Right ventricle myocardium inferior (tissue), 1 donor: ENCODE measurements around the gene IKZF1. TPM values are rescaled to one million over a fixed set of nuclear protein-coding genes. Genes with fewer than 3 reads are reported as not detected.

Source experiments
- ATAC-seq: fragments of 200-7000 bp; cut with Tn5 transposase; one replicate; pipeline ENCODE4 v1.9.1; 2020; ENCODE audit warnings: mild to moderate bottlenecking, moderate library complexity
- DNase-seq: peaks from one replicate; pipeline ENCODE4 v3.0.0; 2021; ENCODE audit errors: missing footprints
- intact Hi-C: fragments of 100-400 bp; cut with DNase I; formaldehyde crosslinking; loops from one replicate; pipeline ENCODE4 v1.11.0; 2022
- total RNA-seq: library from RNA; stranded (reverse); fragmentation: NEBNext Ultra II Directional; extraction: Animal tissue kit (Norgen Biotek cat#: 25700); gene quantifications from one replicate; pipeline ENCODE4 v1.2.1, GENCODE V29; 2021
- donor health status: DM: no; HTN: yes; CAD: no; lungs with severe emphysema.

IKZF1 gene
- total RNA-seq, 1 donor from 2014 or later = 3.5 TPM

GRCh38 chr7:50416527-50417182 is 112.1 kb downstream of the IKZF1 start:
- peak; percentile 72 for ATAC-seq
- no peak for DNase-seq
- intact Hi-C loops = loop anchor here (5.0 kb wide), 3 partner anchors 209 to 324 kb away; partner anchors contain the start of gene ZPBP

DNA sequence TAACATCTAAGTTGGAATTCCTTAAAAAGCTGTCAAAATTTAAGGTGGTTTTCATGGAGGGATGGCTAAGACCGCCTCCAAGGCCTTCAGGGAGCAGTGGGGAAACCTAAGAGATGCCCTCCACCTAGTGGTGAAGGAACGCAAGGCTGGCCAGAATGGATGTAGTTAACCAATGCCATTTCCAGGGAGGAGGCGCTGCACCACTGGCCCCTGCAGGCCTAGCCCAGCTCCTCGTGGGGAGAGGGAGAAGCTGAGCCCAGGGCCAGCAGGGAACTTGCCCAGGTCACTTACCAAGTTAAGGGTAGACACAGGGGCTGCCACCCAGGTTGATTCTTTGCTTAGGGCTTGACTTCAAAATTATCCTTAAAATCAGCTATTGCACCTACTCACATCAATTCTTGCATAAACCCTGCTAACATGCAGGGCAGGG is 113.6 kb downstream of the IKZF1 start:
- intact Hi-C loops = loop anchor here (5.0 kb wide), 3 partner anchors 211 to 326 kb away; partner anchors contain the start of gene ZPBP
- ATAC-seq (peak; percentile 85), DNase-seq (peak; percentile 80)

DNA sequence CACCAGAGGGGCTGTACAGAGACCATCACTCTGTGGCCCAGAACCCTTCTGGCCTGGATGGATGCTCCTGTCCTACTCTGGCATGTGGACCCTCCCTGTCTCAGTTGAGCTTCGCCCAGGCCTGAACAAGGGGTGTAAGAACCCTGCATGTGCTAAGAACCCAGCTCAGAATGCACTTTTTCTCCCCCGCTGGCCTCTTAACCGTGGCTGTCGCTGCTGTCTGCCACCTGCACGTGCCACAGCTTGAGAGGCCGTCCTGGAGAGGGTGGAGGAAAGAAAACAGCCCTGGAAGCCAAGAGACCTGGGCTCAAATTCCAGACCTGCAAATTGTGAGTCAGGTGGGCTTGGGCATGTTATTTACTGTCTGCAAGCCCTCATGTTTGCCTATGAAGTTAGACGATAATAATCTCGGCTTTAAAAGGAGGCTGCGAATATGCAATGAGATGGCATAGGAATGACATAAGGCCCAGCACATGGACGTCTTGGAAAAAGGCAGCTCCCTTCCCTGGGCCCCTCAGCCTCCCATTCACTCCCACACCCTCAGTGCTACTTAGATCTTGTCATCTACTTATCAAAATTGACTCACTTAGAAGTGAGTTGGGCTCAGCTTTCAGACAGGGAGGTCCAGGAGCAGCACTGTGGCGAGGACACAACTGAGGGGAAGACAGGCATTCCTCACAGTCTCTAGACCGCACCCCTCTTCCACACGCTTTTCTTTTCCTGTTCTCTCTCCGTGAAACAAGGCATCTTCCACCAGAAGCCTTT is 114.2 kb downstream of the IKZF1 start:
- intact Hi-C loops = loop anchor here (5.0 kb wide), 3 partner anchors 211 to 326 kb away; partner anchors contain the start of gene ZPBP
- DNase-seq (no peak), ATAC-seq (no peak)

GRCh38 chr7:50421043-50421442 is 116.5 kb downstream of the IKZF1 start:
- DNase-seq (no peak), ATAC-seq (no peak)
- intact Hi-C loops = no loop called here

- intact Hi-C loops = no loop called here
- DNase-seq (no peak), ATAC-seq (no peak)
Observed at GRCh38 chr7:50422858-50423257, 118.3 kb downstream of the IKZF1 start.

GRCh38 chr7:50423860-50424259 is 119.3 kb downstream of the IKZF1 start:
- intact Hi-C loops = no loop called here
- no peak for ATAC-seq
- DNase-seq = no peak

- ATAC-seq (no peak), DNase-seq (no peak)
- intact Hi-C loops = no loop called here
Observed at GRCh38 chr7:50425318-50425717, 120.8 kb downstream of the IKZF1 start.

DNA sequence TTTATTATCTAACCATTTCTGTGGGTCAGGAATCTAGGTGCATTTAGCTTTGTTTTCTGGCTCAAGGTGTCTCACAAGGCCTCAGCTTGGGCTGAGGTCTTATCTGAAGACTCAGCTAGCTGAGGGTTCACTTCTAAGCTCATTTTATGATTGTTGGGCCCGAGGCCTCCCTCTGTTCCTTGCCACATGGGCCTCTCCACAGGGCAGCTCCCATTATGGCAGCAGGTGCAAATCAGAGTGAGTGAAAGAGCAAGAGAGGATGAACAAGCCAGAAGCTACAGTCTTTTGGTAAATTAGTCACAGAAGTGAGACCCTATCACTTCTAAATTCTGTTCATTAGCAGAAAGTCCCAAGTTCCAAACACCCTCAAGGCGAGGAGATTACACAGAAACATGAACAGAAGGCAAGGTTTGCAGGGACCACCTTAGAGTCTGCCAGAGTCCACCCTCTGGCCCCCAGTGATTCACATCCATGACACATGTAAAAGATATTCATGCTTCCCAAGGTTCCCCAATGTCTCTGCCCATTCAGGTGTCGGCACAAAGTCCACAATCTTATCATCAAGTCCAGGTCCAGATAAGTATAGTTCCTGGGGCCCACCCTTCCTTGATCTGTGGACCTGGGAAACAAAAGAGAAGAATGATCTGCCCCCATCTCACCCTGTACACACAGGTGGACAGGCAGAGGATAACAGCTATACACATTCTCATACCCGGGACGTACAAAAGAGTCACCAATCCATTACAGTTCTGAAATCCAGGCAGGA is 121.9 kb downstream of the IKZF1 start:
- intact Hi-C loops = no loop called here
- no peak for ATAC-seq
- DNase-seq = no peak

DNA sequence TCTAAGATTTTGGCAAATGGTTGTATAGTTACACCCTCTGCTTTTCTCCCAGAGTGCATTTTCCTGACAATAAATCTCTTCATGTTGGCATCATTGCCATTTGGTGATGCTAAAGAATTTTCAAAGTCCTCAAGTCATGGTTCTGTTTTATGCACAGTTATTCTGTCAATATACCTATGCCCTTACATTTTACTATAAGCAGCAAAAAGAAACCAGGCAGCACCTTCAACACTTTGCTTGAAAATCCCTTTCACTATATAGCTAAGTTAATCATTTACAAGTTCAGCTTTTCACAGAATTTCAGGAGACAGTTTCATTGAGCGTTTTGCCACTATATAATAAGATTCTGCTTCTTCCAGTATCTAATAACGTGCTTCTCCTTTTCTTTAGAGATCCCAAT is 123.0 kb downstream of the IKZF1 start:
- DNase-seq (no peak), ATAC-seq (no peak)
- intact Hi-C loops = no loop called here

GRCh38 chr7:50428911-50429310 is 124.4 kb downstream of the IKZF1 start:
- ATAC-seq (no peak), DNase-seq (no peak)
- intact Hi-C loops = no loop called here

GRCh38 chr7:50431316-50431715 is 126.8 kb downstream of the IKZF1 start:
- intact Hi-C loops = no loop called here
- ATAC-seq (no peak), DNase-seq (no peak)

- no peak for ATAC-seq
- intact Hi-C loops = no loop called here
- no peak for DNase-seq
Observed at GRCh38 chr7:50431722-50432305, 127.3 kb downstream of the IKZF1 start.

DNA sequence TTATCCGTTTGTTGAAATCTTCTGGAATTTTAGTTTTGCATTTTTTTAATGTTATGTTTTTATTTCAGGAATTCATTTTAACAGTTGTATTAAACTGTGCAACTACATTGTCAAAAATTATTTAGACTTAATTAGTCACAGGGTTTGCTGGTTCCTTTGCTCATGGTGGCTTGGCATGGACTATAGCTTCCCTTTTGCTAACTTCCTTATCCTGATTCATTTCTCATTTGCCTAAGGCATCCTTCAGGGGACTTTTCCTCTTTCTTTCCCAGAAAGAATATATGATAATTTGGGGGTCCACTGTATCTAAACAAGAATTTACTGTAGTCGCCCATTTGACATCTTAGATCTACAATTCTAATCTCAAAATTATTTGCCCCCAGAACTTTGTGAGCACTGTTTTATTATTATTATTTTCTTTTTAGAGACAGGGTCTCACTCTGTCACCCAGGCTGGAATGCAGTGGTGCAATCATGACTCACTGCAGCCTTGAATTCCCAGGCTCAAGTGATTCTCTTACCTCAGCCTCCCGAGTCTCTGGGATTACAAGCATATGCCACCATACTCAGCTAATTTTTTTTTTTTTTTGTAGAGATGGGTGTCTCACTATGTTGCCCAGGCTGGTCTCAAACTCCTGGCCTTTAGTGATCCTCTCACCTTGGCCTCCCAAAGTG is 131.8 kb downstream of the IKZF1 start:
- intact Hi-C loops = no loop called here
- no peak for DNase-seq
- no peak for ATAC-seq

DNA sequence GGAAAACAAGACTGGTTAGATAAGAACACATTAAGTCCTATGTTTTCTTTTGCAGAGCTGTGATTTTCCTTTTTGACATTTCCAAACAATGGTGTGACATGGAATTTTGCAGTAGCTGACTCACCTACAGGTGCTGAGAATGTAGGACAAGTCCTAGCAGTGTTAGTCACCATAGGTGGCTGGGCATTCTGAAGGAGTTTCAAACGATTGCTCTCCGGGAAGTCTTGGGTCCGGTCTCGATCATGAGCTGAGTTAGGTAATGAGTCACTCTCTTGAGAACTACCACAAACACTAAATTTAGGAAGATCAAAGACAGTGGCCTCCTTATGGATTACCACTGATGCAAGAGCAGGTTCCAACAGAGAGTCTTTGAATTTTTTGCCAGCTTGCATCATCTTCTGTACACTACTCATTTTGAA is 142.0 kb downstream of the IKZF1 start:
- ATAC-seq (no peak), DNase-seq (no peak)
- intact Hi-C loops = no loop called here

DNA sequence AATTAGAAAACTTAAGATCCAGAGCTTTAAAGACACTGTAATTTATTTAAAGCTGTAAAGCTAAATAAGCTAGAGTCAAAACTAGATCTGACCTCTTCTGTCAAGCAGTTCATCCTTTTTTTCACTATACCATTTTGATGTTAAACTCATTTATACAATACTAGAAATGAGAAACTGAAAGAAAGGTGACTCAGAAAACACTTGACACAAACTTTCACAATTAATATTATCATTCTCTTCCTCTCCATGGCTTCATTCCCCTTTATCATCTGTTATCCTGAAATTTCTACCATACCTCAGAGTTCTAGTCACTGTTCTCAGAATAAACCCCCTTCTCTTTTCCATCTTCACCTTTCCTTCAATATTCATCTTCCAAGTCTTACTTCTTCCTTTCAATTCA is 144.3 kb downstream of the IKZF1 start:
- intact Hi-C loops = no loop called here
- ATAC-seq = no peak
- no peak for DNase-seq

- DNase-seq = no peak
- intact Hi-C loops = no loop called here
- no peak for ATAC-seq
Observed at GRCh38 chr7:50449501-50449880, 145.0 kb downstream of the IKZF1 start.

DNA sequence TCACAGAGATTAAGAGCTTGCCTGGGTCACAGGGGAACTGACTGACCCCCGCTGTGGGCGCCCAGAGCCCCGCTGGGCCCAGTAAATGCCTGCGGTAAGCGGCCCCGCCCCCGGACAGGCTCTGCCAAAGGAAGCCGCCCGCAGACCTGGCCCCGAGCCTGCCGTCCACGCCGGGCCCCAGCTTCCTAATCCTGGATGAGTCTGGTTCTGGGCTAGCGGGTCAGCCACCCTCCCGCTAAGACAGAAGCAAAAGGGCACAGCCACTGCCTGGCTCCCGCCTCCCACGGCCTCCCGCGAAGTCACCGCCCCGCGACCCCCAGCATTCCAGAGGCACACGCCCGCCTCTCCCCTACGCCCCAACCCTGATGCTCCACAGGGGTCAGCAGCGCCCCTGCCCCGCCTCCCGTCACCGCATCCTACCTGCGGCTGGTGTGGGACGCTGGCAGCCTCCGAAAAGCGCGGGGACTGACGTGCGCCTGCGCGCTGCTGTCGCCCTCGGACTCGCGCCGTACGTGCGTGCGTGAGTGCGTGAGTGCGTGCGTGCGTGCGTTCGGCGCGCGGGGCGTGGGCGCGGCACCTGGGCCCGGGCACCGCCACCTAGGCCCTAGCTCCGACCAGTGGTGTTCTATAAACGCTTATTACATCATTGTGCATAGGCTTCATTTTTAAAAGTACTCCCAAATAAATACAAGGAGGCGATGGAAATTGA is 145.5 kb downstream of the IKZF1 start, which contains the start of gene FIGNL1:
FIGNL1 (minus strand) TSS at position 470 of the 709 bp plus-strand sequence. CDS start 3,063 bp downstream, outside the sequence.
- intact Hi-C loops = loop anchor here (10.0 kb wide), 1 partner anchor 345 kb away; no protein-coding TSS in a partner anchor
- peak; percentile 92 for DNase-seq
- ATAC-seq = peak; percentile 99

- ATAC-seq (peak; percentile 19), DNase-seq (peak; percentile 73)
- intact Hi-C loops = loop anchor here (10.0 kb wide), 1 partner anchor 344 kb away; no protein-coding TSS in a partner anchor
Observed at GRCh38 chr7:50450590-50451032, 146.1 kb downstream of the IKZF1 start.
